Measurements from ENCODE around the gene ZBED4.

- no peak for TF ChIP-seq USF1 (CRISPR knock-in tag; IDR thresholded peaks at IDR 0.05)
- no peak for TF ChIP-seq NR3C1 (CRISPR knock-in tag; conservative IDR thresholded peaks at IDR 0.05; ENCODE audit: low read depth)
- no peak for TF ChIP-seq CTCF (IDR thresholded peaks at IDR 0.05)
- no peak for TF ChIP-seq KAT7 (CRISPR knock-in tag; IDR thresholded peaks at IDR 0.05; ENCODE audit: borderline replicate concordance)
- TF ChIP-seq, protein P1, sequence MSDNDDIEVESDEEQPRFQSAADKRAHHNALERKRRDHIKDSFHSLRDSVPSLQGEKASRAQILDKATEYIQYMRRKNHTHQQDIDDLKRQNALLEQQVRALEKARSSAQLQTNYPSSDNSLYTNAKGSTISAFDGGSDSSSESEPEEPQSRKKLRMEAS (CRISPR knock-in tag; IDR thresholded peaks at IDR 0.05) = no peak
- no peak for TF ChIP-seq ATF6 (CRISPR knock-in tag; IDR thresholded peaks at IDR 0.05)
- TF ChIP-seq TEAD1 (CRISPR knock-in tag; IDR thresholded peaks at IDR 0.05) = no peak
- TF ChIP-seq CREB1 (CRISPR knock-in tag; IDR thresholded peaks at IDR 0.05) = no peak
- TF ChIP-seq, protein P2, sequence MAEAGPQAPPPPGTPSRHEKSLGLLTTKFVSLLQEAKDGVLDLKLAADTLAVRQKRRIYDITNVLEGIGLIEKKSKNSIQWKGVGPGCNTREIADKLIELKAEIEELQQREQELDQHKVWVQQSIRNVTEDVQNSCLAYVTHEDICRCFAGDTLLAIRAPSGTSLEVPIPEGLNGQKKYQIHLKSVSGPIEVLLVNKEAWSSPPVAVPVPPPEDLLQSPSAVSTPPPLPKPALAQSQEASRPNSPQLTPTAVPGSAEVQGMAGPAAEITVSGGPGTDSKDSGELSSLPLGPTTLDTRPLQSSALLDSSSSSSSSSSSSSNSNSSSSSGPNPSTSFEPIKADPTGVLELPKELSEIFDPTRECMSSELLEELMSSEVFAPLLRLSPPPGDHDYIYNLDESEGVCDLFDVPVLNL (CRISPR knock-in tag; IDR thresholded peaks at IDR 0.05; ENCODE audit: borderline replicate concordance, low read depth) = no peak
- TF ChIP-seq, protein P3, sequence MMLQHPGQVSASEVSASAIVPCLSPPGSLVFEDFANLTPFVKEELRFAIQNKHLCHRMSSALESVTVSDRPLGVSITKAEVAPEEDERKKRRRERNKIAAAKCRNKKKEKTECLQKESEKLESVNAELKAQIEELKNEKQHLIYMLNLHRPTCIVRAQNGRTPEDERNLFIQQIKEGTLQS (CRISPR knock-in tag; conservative IDR thresholded peaks at IDR 0.05) = no peak
- no peak for TF ChIP-seq MYBL2 (CRISPR knock-in tag; IDR thresholded peaks at IDR 0.05)
- no peak for TF ChIP-seq TP53 (CRISPR knock-in tag; IDR thresholded peaks at IDR 0.05)
Measured at GRCh38 chr22:49913026-49913425, 59.4 kb downstream of the ZBED4 start.
